GM12872 (cell line): ENCODE results near the gene NUDT3.

ENCODE experiments used
- CTCF ChIP-seq: IDR thresholded peaks from 3 replicates; pipeline ENCODE4 v1.5.1; 2011; ENCODE audit warnings: low read depth, mild to moderate bottlenecking, low read length, moderate library complexity; ENCODE audit not compliant: insufficient read depth

The NUDT3 gene

GRCh38 chr6:34358389-34358905 lies 34.0 kb downstream of the NUDT3 start:
- no peak for TF ChIP-seq CTCF

GRCh38 chr6:34357937-34358336 lies 34.5 kb downstream of the NUDT3 start:
- no peak for TF ChIP-seq CTCF

- no peak for TF ChIP-seq CTCF
These were observed 36.6 kb downstream of the NUDT3 start for GRCh38 chr6:34355889-34356288.

GRCh38 chr6:34352305-34352937 lies 40.0 kb downstream of the NUDT3 start:
- TF ChIP-seq CTCF: no peak

- TF ChIP-seq CTCF: no peak
These were observed 41.6 kb downstream of the NUDT3 start for GRCh38 chr6:34350934-34351217.

- no peak for TF ChIP-seq CTCF
These were observed 42.1 kb downstream of the NUDT3 start for GRCh38 chr6:34350137-34350933.

GRCh38 chr6:34349211-34349610 lies 43.3 kb downstream of the NUDT3 start:
- TF ChIP-seq CTCF: no peak
